Endometrium (tissue), 2 donors: ENCODE results near the gene ACSS1.

Experiments used
- FAIRE-seq: peaks from 2 replicates; lab custom pipeline; 2012; peaks lifted over from hg19 to GRCh38; lab: Jason Lieb, UNC
- donor health status: control.
- donor health status: control.

ACSS1 gene

DNA sequence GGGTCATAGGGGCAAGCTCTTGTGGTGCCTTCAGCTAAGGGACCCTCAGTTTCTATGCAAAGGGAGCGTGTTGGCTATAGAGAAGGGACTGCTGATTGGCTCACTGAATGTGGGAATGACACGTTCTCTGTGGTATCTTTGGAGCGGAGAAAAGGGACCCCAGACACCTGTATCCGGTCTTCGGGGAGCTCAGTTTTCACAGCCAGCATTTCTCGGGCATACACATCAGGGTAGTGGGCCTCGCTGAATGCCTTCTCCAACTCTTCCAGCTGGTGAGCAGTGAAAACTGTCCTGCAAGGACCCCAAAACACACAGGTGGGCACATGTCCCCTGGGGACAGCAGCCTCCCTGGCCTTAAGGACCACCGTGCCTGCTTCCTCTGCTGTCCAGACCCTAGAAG is 20.7 kb upstream of the ACSS1 start:
- no peak for FAIRE-seq

DNA sequence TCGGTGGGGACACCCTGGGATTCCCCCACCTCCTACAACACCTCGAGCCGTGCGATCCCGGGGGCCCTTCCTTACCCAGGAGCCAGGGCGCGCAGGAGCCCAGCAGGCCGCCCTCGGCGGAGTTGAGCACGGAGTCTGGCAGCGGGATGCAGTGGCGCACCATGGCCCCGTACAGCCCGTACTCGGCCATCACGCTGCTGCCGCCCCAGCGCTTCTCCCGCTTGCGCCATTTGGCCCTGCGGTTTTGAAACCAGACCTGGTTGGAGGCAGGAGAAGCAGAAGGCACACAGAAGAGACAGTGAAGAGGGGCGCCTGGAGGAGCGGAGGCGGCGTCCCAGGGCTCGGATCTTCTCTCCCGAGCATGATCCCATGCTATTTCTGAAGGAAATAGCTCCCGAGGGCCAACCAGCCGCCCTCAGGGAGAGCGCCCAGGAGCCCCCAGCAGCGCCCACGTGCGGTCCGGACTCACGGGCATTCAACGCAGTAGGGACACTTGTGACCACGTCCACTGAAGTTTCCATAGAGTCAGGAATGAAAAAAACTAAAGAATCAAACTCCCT is 19.8 kb upstream of the ACSS1 start:
- FAIRE-seq, result no peak

GRCh38 chr20:25076731-25077609 is 19.0 kb upstream of the ACSS1 start:
- no peak for FAIRE-seq

GRCh38 chr20:25076201-25076600 is 18.3 kb upstream of the ACSS1 start:
- FAIRE-seq, result no peak

DNA sequence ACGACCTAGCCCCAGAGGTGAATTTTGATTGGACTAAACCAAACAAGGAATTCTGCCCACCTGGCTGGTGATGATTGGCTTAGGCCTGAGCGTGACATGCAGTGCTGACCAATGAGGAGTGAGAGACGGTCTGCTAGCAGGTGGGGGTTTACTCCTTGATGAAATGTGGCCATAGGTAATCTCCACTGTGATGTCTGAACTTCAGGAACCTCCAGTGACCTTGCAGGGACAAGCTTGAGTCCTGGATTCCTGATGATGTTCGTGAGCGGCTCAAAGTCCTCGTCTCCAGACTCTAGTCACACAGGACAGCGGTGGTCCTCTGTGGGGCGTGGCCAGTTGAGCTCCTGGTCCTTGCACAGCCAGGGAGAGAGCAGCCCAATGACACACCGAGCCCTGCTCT is 15.6 kb upstream of the ACSS1 start:
- FAIRE-seq, result no peak

DNA sequence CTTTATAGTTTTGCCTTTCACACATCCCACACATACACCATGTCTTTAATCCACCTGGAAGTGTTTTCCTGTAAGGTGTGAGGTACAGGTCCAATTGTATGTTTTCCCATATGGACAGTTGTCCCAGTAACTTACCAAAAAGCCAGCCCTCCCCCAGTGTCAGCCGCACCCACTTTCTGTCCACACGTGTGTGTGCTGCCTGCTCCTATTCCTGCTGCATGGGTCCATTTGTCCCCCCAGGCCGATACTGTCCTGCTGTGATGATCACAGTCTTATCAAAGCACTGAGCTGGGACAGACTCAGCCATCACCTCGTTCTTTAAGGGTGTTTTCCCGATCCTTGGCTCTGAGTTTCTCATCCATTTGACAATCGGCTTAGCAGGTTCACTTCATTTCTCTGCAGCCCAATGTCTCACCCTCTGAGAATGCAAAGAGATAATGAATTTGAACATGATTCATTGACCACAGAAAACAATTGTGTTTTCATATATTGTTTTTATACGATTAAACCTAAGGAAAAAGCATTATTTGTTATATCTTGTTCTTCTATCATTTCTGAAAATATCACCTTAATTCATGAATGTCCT is 14.4 kb upstream of the ACSS1 start:
- FAIRE-seq, result no peak

DNA sequence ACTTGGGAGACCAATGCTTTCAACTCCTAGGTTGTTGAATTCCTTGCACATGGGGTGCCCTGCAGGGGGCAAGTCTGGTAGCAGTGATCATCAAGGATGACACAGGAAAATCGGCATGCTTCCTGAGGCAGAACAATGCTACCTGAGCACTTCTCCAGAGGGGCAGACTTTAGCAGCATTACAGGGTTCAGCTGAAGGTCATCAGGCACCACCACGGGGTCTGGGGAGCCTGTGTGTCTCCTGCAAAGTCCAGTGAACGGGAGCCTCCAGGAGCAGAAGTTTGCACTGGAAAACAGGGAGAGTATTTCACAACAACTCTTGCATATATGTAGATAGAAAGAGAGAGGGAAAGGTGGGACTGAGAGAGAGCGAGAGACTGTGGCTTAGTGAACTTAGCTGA is 13.8 kb upstream of the ACSS1 start:
- no peak for FAIRE-seq

GRCh38 chr20:25070821-25071473 is 13.0 kb upstream of the ACSS1 start:
- no peak for FAIRE-seq

DNA sequence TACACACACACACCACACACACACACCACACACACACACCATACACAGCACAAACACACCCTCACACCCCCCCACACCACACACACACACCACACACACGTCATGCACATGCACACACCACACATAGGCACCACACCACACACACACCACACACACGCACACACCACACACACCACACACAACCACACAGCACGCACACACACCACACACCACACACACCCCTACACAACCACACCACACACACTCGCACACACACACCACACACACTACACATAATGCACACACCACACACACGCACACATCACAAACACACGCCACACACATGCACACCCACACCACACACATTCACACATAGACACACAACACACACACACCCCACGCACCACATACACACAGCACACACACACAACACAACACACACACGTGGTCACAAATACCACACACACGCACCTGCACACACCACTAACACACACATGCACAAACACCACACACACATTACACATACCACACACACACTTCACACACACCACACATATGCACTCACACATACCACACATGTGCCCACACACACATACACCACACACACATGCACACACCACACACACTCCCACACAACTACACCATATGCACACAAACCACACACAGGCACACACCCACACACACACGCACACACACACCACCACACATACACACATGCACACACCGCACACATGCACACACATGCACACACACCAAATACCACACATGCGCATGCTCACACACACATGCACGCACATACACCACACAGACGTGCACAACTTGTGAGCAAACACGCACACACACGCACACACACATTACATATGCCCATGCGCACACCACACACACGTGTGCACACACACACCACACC is 9.4 kb upstream of the ACSS1 start:
- no peak for FAIRE-seq

DNA sequence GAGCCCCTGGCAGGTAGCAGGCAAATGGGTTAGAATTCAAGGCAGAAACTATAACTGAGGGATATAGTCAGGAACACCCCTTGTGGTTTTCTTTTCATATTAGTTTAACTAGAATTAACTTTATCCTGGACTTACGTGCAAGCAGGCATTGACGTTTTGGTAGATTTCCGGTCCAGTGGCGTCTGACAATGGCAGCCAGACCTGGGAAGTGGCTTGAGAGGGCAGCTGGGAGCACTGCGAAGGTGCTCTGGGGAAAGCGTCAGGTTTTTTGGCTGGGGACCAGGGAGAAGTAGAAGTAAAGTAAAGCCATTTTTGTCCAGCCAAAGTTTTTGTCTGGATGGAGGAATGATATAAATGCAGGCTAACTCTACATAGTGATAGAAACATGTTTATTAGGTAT is 8.4 kb upstream of the ACSS1 start:
- no peak for FAIRE-seq

DNA sequence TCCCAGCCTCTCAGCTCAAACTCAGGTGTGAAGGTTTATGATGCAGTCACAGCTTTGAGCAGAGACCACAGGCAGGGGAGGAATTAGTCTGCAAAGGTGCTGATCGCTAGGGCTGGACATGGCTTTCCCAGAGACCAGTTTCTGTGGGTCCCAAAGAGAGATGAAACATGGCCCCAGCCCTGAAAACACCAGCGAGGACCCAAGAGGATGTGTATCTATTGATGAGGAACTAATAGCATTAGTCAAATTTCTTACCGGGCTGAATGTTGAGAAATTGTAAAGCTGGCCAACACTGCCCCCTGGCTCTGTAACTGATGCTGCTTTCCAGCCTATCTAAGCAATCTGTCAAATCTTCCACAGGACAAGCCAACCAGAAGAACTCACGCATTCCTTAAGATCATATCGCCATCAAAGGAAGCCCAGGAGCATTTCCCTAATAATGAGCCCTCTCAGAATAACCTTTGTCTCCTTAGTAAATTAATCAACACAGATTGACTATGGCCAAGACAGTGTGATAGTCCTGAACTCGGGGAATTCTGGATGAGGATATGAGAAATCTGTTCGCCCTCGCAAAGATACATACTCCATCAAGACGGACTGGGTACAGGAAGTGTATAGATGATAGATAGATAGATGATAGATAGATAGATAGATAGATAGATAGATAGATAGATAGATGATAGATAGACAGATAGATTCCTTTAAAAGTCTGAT is 7.8 kb upstream of the ACSS1 start:
- FAIRE-seq, result no peak

- FAIRE-seq, result no peak
These were observed 7.2 kb upstream of the ACSS1 start for GRCh38 chr20:25065072-25065624.

- no peak for FAIRE-seq
These were observed 6.7 kb upstream of the ACSS1 start for GRCh38 chr20:25064561-25065071.

GRCh38 chr20:25063981-25064380 is 6.0 kb upstream of the ACSS1 start:
- no peak for FAIRE-seq

- no peak for FAIRE-seq
These were observed 5.6 kb upstream of the ACSS1 start for GRCh38 chr20:25063546-25063945.

GRCh38 chr20:25062841-25063240 is 4.9 kb upstream of the ACSS1 start:
- FAIRE-seq, result no peak

DNA sequence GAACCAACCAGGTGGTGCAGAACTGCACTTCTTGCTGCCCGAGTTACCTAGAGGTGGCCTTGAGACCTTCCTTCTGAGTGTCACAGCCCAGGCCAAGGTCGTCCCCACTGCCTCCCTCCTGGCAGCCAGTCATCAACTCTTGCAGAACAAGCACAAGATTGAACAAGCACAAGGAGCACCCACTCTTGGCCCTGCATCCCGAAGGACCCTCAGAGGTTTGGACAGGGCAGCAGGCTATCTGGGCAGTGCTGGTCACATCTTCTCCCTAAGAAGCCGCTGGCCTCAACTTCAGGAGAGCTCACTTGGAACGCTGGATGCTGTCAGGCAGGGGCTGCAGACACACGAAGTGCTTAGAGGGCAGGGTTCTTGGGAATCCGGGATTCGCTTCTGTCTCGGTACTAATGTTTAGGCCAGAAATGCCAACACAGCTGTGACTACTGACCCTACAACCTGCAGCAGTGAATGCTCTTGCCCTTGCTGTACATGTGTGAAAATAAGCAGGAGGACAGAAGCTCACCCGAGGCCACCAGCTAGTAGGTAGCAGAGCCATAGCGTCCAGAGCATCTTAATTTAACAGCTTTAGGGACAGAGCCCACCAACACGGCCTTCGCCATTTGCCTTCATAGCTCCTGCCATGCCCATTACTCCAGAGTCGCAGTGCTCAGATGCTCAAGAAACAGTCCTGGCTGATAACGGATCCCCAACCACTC is 4.0 kb upstream of the ACSS1 start:
- FAIRE-seq, result no peak

GRCh38 chr20:25061103-25061799 is 3.3 kb upstream of the ACSS1 start:
- FAIRE-seq, result no peak

- no peak for FAIRE-seq
These were observed 2.0 kb upstream of the ACSS1 start for GRCh38 chr20:25059866-25060465.
